LNCAP (cell line): Measurements from ENCODE around the gene CYP26B1.

Source experiments
- CTCF ChIP-seq: fragments of 450-650 bp; IDR thresholded peaks from 2 replicates; pipeline ENCODE4 v1.5.1; 2017; ENCODE audit warnings: mild to moderate bottlenecking

Gene CYP26B1

GRCh38 chr2:72094701-72095100 is 53.0 kb downstream of the CYP26B1 start:
- no peak for TF ChIP-seq CTCF

GRCh38 chr2:72092111-72092510 is 55.6 kb downstream of the CYP26B1 start:
- no peak for TF ChIP-seq CTCF

GRCh38 chr2:72090781-72091482 is 56.7 kb downstream of the CYP26B1 start:
- no peak for TF ChIP-seq CTCF

- TF ChIP-seq CTCF: no peak
Observed at GRCh38 chr2:72090271-72090720, 57.4 kb downstream of the CYP26B1 start.

GRCh38 chr2:72089537-72089936 is 58.1 kb downstream of the CYP26B1 start:
- TF ChIP-seq CTCF: no peak

- TF ChIP-seq CTCF: no peak
Observed at GRCh38 chr2:72089028-72089427, 58.6 kb downstream of the CYP26B1 start.

GRCh38 chr2:72085513-72085912 is 62.1 kb downstream of the CYP26B1 start:
- TF ChIP-seq CTCF: no peak

GRCh38 chr2:72085036-72085435 is 62.6 kb downstream of the CYP26B1 start:
- TF ChIP-seq CTCF: no peak
